NAMALWA (cell line): ENCODE data around the gene MORN1.

Source experiments
- DNase-seq: peaks from one replicate; pipeline ENCODE4 v3.0.0-alpha.2; 2015; ENCODE audit warnings: low spot score

MORN1 gene

DNA sequence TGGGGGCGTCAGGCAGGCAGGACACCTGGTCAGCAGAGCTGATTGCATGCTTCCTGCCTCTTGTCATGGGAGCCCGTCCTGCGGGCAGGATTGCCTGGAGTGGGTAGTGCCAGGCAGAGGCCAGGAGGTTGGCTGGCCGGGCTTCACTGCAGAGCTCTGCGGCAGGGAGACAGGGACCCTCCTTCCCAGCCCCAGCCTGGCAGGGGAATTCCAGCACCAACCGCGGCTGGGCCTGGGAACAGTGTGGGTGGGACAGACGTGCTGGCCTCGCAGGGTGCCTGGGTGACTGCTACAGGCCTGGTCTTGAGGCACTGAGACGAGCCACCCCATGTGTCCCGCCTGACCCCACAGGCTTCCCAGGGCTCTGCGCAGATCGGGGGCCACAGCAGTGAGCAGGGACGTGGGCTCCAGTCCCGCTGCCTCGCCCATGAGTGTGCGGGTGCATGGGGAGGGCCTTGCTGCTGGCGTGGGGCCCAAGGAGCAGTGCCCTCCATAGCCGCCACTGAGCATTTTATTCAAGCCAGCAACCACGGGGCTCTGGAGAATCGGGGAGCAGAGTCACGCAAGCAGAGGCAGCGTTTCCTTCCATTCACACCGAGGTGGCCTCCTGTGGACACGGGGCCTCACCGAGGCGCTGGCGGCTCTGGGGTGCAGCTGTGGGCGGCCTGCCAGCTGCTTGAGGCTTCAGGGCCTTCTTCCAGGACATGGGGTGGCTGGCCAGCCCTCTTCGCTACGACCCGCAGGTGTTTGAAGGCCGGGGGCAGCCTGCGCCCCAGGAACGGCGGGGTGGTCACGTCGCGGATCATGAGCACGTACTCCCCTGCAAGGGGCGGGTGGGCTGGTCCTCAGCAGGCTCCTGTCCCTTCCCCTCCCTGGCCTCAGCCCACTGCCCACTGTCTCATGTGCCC is 70.3 kb downstream of the MORN1 start:
- DNase-seq: no peak

DNA sequence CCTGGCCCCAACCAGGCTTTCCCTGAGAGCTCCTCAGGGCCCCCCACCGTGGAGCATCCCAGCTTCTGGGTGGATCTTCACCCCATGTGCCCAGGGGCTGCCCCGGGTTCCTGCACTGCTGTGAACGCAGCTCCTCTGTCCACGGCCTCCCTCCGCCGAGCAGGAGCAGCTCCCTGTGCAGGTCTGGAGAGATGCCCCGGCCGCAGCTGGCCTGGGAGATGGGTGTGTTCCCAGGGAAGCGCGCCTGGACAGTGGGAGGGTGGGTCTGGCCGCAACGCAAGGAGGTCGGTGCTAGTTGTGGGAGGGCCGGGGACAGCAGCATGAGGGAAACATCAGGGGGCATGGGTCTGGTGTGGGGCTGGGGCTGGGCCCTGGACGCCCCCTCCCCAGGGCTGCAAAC is 71.3 kb downstream of the MORN1 start:
- no peak for DNase-seq

DNA sequence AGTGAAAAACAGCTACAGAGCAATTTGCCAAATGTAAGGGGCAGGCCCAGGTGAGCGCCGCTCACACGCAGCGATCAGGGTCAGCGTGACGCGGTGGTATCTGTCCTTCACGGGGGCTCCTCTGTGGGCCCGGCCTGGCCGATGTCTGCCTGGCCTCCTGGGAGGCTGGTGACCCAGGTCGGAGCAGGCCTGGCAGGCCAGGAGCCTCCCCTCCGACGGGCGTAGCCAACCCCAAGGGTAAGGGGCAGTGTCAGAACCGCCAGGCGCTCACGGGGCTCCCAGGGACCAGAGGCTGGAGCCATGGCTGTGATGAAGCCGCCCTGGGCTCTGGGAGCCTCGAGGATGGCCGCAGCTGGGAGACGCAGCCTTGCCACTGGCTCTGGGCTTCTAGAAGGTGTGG is 72.1 kb downstream of the MORN1 start:
- DNase-seq: no peak

DNA sequence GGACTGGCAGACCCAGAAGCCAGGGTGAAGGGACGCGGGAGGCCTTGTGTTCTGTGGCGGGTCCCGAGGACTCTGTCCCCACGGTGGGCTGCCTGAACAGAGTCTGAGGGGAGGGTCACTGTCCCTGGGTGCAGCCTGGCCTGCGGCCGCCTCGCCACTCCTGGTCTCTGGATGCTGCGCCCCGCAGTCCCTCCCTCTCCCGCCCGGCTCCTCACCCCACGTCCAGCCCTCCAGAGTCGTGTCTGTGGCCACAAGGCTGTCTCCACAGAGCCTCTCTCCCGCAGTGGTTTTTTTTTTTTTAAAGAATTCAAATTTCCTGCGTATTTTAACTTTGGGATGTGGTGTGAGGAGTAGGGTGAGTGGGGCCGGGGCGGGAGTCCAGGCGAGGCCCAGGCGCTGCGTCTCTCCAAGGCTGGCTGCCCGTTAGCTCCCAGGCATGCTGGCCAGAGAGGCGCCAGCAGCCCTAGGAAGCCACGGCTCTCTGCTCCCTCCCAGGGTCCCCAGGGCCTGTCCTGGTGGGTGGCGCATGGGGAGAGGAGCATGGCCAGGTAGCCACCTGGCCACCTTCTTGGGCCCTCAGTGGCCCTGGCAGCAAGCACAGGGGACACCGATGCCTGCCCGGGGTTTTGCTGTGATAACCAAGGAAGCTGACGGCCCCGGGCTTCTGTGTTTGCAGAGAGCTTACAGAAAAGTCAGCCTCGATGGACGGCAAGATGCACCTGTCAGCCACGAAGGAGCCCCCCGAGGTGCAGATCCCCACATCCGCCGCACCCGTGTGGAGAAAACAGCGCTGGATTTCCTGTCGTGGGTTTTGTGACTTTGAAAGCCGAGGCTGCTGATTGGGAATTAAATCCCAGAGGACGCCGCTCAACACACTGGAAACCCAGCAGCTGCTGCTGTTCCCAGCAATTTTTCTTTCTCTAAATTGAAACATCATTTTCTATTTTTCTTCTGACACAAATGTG is 72.8 kb downstream of the MORN1 start:
- DNase-seq: no peak

DNA sequence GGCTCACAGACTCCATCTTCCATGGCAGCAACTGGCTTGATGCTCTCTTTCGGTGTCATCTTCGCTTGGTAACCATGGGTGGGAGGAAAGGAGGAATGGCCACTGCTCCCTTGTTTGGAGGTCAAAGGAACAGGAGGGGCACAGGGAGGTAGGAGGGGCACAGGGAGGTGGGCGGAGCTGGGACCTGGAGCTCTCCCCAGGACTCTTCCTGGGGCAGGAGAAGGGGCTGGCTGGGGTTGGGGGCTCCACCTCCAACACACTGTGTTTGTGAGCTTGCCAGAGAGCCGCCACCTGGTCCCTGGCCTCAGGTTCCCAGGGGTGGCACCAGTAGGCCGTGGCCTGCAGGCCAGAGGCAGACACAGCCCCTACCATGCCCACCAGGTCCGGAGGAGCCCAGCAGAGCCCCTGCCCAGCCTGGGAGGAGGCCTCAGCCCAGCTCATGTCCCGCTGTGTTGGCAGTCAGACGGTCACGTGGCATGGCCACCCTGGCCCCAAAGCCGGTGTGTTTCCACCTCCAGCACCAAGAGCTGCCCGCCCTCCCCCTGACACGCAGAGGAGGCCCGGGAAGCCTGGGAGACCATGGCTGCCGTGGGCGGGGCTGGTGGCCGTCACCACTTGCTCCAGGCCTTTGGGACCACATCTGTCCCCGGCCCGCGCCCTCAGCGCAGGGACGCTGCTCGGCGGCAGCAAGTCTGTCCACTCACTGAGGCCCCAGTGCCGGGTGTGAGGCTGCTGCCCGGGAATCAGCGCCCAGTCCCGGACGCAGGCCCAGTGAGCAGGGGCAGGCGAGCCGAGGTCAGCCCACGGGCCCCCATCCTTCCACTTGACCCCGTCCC is 73.9 kb downstream of the MORN1 start:
- no peak for DNase-seq

DNA sequence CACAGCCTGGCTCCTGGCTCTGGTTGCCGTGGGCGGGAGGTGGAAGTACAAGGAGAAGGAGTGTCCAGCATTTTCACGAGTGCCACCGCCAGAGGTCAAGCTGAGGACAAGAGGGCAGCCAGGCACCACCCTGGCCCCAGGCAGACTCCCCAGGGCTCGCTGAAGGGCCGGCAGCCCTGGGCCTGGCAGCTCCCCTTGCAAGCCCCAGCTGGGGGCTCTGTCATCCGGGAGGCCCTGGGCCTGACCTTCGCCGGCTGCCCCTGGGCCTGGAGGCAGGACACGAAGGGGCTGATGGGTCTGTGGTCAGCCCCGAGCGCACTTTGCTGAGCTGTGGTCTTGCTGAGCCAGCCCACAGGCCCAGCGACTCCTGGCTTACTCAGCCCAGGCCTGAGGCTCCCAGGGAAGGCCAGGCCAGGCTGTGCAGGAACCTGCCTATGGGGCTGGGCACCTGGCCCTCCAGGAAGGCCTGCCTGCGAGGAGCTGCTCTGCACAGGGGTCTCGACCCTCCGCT is 74.8 kb downstream of the MORN1 start:
- no peak for DNase-seq

DNA sequence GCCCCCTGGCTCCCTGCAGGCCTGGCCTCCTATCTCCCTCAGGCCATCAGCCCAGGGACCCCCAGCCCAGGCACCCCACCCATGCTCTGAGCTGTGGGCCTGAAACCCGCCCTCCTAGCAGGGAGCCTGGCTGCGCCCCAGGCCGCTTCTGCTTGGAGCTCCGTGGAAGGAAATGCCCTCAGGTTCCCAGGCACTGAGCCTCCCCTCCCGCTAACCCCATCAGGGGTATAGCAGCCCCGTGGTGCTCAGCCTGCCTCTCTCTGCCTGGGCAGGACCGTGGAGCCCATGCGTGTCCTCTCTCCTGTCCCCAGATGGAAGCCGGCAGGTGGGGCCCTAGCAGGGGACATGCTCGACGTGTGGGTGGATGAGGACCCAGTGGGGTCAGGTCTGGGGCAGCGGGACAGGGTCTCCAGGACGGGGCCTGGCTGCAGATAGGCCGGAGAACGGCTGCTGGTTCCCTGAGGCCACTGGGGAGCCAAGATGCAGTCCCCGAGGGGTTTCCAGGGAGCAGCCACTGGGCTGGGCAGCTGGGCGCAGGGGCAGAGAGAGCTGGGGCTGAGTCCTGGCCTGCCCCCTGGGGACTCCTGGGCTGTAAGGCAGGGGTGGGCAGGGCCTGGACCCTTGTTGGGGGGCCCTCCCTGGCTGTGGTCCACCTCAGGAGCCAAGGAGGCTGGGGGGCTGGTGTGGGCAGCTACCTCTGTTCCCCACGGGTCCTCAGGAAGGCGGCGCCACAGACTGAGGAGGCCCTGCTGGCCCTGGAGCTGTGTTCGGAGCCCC is 75.5 kb downstream of the MORN1 start:
- no peak for DNase-seq

DNA sequence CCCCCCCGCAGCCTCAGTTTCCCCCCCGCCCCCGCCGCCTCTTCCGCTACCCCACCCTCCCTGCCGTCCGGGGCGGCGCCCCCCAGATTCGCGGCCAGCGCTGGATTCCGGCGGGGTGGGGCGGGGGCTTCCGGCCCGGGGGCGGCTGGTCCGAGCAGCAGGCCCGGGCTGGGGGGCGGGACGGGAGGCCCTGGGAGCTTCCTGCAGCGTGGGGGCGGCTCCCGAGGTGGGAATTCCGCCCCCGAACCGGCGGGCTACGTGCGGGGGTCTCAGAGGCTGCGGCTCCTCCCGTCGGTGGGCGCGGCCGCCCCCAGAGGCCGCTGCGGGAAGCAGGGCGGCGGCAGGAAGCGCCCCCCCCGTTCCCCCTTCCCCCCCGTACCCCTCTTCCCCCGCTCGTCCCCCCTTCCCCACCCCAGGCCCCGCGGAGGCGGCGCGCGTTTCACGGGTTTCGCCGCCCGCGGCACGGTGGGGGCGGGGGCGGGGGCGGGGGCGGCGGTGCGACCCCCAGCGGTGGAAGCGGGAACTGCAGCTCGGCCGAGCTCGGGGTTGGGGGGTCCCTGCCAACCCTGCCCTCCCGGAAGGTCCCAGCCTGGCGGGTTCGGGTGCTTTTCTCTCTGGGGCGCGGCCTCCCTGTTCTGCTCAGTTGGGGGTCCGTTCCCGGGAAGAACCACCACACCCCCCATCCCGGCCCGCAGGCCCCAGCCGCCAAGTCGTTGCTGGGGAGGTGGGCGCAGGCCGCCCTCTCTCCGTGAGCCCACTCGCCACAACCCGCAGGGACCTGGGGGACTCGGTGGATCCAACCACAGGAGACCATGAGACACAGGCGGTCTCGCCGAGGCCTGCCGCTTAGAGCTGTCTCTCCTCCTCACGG is 76.3 kb downstream of the MORN1 start:
- DNase-seq: peak; percentile 50

DNA sequence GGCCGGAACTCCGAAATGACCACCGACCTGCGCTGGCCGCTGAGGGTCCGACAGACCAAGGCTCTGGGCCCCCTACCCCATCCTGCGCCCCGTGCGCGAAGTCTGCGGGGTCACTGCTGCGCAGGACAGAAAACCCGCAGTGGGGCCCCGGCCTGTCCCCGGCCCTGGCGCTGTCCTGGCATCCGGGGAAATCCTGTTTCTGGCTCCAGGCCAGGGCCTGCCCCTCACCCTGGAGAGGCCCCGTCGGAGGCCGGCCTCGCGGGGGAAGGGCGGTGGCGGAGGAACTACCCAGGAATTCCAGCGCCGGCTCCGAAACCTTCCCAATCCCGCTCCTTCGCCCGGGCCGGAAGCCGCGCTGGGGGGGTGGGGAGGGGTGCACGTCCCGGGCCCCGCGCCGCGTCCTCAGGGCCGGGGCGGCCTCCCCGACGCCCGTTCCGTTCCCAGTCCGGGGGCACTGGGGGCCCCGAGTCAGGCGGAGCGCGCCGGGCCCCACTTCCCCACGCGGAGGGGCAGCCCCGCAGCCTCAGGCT is 77.0 kb downstream of the MORN1 start:
- no peak for DNase-seq

DNA sequence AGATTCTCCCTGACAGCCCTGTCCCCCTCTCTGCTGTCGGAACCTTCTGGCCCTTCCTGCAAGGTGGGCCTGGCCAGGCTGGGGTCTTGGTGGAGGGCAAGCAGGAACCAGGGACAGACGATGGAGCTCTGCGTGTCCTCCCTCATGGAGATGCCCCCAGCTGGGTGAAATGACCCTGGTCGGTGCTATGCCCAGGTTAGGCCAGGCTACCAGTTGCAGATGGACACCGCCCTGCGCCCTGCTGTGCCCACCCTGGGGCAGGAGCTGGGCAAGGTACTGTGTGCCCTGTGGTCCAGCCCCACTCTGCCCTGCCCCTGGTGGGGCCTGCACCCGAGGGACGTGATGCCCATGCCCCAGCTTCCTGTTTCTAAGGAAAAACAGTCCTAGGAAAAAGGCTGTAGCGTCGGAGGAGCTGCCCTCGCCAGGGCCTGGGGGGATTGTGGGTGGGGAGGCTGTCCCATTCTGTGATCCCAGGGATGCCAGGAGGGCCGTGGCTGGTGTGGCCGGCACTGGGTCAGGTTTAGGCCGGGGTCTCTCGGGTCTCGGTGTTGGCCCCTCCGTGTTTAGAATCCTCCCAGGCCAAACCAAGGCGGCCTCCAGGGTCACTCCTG is 77.6 kb downstream of the MORN1 start:
- no peak for DNase-seq

DNA sequence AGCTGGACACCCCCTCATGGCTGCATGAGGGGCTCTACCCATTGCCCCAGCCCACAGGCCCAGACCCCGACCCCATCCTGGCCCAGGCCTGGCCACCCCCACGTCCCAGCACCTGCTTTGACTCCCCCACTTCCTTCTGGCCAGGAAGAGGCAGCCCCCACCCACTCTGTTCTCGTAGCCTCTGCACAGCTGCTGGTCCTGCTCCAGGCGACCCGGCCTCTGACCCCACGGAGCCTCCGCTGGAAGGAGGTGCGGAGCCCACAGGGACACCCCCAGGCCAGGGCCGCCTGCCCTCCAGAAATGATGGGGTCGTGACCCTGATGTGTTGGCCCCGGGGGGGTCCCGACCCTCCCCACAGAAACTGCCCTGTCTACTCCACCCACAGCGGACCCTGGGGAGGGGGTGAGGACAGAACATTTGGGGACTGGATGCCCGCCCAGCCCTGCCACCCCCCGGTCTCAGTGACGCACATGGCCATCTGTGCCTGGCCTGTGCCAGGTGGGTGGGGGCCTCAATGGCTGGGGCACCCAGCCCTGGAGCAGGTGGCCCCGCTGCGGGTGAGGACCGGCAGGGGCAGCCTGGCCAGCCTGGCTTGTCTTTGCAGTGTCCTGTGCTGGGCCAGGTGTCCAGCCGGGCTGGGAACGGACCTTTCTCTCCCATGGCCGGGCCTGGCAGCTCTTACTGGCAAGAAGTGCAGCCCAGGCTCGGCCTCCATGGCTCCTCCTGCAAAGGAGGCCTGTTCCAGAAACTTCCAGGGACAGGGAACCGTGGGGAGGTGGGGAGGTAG is 78.6 kb downstream of the MORN1 start:
- DNase-seq: peak; percentile 47

DNA sequence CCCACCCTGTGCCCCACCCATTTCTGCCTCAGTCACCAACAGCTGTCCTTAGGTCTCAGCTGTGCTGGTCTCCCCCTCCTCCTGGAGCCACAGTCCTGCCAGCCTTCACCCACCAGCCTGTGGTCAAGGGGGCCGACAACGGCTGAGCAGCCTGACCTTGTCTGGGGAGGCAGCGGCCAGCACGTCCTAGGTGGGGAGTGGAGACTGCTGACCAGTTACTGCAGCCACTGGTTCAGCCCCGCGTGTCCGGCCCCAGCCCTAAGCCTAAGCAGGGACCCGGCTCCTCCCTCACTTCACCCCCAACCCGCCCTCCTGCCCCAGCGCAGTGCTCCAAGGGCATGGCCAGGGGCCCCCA is 79.2 kb downstream of the MORN1 start:
- no peak for DNase-seq

DNA sequence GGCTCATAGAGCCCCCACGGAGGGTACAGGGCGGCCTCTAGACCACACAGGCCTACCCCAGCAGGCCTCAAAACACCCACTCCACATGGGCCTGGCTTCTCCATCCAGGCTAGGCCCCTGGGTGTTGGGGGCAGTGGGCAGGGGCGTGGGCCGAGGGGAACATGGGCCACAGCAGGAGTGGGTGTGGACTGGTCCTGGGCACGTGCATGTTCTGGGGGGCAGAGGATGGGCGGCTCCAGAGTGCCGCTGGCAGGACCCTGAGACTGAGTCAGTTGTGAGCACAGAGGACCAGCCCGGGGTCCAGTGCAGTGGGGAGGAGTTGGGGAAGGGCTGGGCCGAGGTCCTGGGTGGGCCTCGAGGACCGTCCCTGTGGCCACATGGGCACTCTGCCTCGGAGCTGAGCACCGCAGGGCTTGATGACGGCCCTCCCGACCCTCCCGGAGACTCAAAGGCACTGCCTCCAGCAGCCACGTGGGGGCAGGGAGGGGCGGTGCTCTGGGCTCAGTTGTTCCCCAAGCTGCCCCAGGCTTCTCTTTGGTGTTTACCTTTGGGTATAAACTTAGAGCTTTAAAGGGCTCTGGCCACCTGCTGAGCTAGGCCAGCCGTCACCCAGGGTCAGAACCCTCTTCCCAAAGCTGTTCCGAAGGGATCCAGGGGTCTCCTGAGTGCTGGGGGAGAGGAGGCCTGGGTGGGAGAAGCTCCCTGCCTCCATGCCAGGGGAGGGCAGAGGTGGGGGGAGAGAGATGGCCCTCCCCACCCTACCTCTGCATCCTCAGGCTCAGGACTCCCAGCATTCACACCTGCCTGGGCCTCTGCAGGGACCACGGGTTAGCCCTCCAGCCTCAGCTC is 79.9 kb downstream of the MORN1 start:
- DNase-seq: peak; percentile 82

DNA sequence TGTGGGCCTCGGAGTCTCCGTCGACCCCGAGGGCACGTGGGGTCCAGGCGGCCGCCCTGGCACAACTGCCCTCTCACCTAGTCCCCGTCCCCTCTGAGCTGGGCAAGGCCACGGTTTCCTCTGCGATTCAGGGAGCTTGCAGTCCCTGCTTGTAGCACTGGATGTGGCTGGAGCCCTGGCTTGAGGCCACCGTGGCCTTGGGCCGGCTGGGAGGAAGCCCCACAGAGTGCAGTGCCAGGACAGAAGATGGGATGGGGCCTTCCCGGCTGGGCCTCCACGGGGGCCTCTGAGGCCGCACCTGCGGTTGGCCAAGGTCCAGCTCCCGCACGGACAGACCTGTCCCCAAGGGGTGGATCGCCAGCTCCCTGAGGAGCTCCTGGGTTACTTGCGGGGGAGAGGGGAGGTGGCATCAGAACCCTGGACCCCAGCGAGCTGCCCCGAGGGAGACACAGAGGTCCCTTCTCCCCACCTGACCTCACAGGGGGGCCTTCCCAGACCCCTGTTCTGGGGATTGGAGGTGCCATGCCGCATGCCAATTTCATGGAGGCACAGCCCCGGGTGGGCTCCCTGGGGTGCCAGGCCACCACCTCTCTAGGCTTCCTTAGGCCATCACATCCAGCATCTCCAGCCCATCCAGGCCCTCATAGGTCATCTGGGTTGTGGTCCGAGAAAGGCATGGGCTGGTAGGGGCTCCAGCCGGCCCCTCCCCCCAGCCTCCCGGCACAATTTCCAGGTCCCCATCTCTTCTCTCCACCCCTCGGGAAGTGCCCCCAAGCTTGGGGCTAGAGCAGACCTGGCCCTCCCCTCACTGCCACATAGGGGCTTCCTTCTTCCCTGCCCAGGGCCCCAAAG is 80.8 kb downstream of the MORN1 start:
- DNase-seq: no peak

DNA sequence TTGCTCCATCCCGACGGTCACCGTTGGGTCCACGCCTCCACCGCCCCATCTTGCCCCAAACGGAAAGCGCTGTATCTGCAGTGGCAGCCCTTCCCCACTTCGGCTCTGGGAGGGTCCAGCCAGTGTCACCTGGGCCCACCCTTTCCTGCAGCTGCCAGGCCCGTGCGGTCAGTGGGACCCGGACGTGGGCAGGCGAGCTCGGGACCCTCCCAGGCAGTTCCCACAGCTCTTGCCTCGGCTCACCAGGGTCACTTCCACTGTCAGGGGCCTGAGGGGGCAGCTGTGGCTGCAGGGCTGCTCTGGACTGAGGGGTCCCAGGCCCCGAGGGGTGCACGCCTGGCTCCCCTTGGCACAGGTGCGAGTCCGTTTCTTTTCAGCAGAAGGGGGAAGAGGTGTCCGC is 82.5 kb downstream of the MORN1 start:
- no peak for DNase-seq

DNA sequence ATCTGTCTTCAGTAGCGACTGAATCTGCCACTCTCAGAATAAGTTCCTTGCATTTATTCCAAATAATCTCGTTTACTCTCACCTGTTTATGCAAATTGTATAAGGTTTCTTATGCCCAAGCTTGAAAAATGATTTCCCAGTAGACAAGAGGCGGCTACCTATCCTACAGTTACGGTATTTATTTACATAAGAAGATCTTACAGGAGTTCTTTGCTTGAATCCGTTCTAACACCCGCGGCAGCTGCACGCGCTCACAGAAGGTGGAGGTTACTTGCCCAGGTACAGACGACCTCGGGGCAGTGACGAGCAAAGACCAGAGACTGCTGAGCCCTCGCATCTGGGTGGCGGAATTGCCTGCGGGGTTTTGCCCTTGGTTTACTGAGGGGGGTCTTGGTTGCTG is 83.4 kb downstream of the MORN1 start:
- no peak for DNase-seq
